WTC11 (cell line): ENCODE measurements around the gene BICC1.

Experiments
- CREB1 ChIP-seq: sonication (generic); formaldehyde crosslinking; IDR thresholded peaks from 2 replicates; pipeline ENCODE4 v1.8.0; 2023; ENCODE audit warnings: mild to moderate bottlenecking, missing genetic modification reagents
- SP1 ChIP-seq: sonication (generic); formaldehyde crosslinking; conservative IDR thresholded peaks from 2 replicates; pipeline ENCODE4 v1.8.1; 2022; ENCODE audit warnings: missing genetic modification reagents
- TF ChIP-seq, protein P1 (sequence below): fragments of 200-600 bp; IDR thresholded peaks from 2 replicates; pipeline ENCODE4 v1.8.0; 2022; ENCODE audit warnings: antibody characterized with exemption
- TF ChIP-seq, protein P2 (sequence below): sonication (generic); formaldehyde crosslinking; IDR thresholded peaks from 2 replicates; pipeline ENCODE4 v1.8.1; 2023; ENCODE audit warnings: mild to moderate bottlenecking, missing genetic modification reagents

DNA sequence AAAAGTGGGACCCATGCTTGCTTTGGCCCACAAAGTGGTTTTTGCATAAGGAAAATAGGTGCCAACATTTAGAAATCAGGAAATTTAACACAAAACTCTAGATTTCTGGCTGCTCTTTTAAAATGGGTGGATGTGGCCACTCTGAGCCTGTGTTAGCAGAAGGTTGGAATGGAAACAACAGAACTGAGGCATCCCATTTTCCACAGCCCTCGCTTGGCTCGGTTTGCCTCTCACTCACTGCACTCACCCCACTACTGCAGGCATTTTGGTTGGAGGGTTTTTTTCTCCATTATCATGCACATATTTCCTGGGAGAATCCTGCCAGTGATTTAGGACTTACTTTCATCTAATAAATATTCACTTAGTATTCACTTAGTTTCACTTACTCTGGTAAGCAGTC is 178.9 kb downstream of the BICC1 start:
- TF ChIP-seq, protein P1, sequence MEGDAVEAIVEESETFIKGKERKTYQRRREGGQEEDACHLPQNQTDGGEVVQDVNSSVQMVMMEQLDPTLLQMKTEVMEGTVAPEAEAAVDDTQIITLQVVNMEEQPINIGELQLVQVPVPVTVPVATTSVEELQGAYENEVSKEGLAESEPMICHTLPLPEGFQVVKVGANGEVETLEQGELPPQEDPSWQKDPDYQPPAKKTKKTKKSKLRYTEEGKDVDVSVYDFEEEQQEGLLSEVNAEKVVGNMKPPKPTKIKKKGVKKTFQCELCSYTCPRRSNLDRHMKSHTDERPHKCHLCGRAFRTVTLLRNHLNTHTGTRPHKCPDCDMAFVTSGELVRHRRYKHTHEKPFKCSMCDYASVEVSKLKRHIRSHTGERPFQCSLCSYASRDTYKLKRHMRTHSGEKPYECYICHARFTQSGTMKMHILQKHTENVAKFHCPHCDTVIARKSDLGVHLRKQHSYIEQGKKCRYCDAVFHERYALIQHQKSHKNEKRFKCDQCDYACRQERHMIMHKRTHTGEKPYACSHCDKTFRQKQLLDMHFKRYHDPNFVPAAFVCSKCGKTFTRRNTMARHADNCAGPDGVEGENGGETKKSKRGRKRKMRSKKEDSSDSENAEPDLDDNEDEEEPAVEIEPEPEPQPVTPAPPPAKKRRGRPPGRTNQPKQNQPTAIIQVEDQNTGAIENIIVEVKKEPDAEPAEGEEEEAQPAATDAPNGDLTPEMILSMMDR: no peak
- TF ChIP-seq SP1 (CRISPR knock-in tag) (no peak), CREB1 (CRISPR knock-in tag) (no peak)
- TF ChIP-seq, protein P2, sequence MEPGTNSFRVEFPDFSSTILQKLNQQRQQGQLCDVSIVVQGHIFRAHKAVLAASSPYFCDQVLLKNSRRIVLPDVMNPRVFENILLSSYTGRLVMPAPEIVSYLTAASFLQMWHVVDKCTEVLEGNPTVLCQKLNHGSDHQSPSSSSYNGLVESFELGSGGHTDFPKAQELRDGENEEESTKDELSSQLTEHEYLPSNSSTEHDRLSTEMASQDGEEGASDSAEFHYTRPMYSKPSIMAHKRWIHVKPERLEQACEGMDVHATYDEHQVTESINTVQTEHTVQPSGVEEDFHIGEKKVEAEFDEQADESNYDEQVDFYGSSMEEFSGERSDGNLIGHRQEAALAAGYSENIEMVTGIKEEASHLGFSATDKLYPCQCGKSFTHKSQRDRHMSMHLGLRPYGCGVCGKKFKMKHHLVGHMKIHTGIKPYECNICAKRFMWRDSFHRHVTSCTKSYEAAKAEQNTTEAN (CRISPR knock-in tag): no peak
